Osteocyte (in vitro differentiated cells): ENCODE measurements around the gene METTL25B. TPM values are rescaled to one million over a fixed set of nuclear protein-coding genes. Genes with fewer than 3 reads are reported as not detected.

Experiments
- DNase-seq: peaks from one replicate; pipeline ENCODE4 v3.0.0; 2021; ENCODE audit warnings: mixed read lengths; ENCODE audit not compliant: unreplicated experiment; ENCODE audit errors: extremely low spot score
- H3K27ac Mint-ChIP-seq: one replicate; pipeline ENCODE4 v1.8.0; 2021; ENCODE audit warnings: mild to moderate bottlenecking, mixed read lengths; ENCODE audit not compliant: unreplicated experiment
- H3K27me3 Mint-ChIP-seq: one replicate; pipeline ENCODE4 v1.8.0; 2021; ENCODE audit warnings: mixed read lengths; ENCODE audit not compliant: unreplicated experiment
- H3K36me3 Mint-ChIP-seq: one replicate; pipeline ENCODE4 v1.8.0; 2021; ENCODE audit warnings: mixed read lengths; ENCODE audit not compliant: unreplicated experiment
- H3K4me1 Mint-ChIP-seq: one replicate; pipeline ENCODE4 v1.8.0; 2021; ENCODE audit warnings: mixed read lengths; ENCODE audit not compliant: unreplicated experiment
- H3K4me3 Mint-ChIP-seq: one replicate; pipeline ENCODE4 v1.8.0; 2021; ENCODE audit warnings: mild to moderate bottlenecking, moderate library complexity, mixed read lengths; ENCODE audit not compliant: unreplicated experiment
- H3K9me3 Mint-ChIP-seq: one replicate; pipeline ENCODE4 v1.8.0; 2021; ENCODE audit warnings: mixed read lengths; ENCODE audit not compliant: unreplicated experiment
- CTCF ChIP-seq: fragments of 200-600 bp; sonication (generic); IDR thresholded peaks from 2 replicates; pipeline ENCODE4 v1.5.0; 2021; ENCODE audit warnings: antibody characterized with exemption, mild to moderate bottlenecking, moderate library complexity
- total RNA-seq: library from RNA; stranded (reverse); gene quantifications from 2 replicates; pipeline ENCODE4 v1.2.1, GENCODE V29; 2021

Gene METTL25B
- total RNA-seq, 1 donor from 2014 or later: 21.3 TPM

GRCh38 chr1:156691665-156692440 is 36.4 kb upstream of the METTL25B start:
- peak overlapping the region; percentile 59 for H3K27ac Mint-ChIP-seq
- H3K9me3 Mint-ChIP-seq: no peaks in the 10 kb centered on the region
- DNase-seq: no peak
- peak overlapping the region; percentile 34 for H3K4me3 Mint-ChIP-seq
- peaks cover 62% of the 10 kb centered on the region for H3K4me1 Mint-ChIP-seq
- H3K36me3 Mint-ChIP-seq: no peaks in the 10 kb centered on the region
- peaks cover 4% of the 10 kb centered on the region for H3K27me3 Mint-ChIP-seq
- peak; percentile 20 for TF ChIP-seq CTCF

- no peak overlapping the region for H3K27ac Mint-ChIP-seq
Measured at GRCh38 chr1:156692441-156692924, 35.8 kb upstream of the METTL25B start.

GRCh38 chr1:156692925-156693847 is 35.1 kb upstream of the METTL25B start:
- Mint-ChIP-seq H3K9me3 (no peaks in the 10 kb centered on the region), H3K27me3 (peaks cover 4% of the 10 kb centered on the region), H3K36me3 (peaks cover 6% of the 10 kb centered on the region), H3K4me1 (peaks cover 62% of the 10 kb centered on the region), H3K27ac (peak overlapping the region; percentile 6), H3K4me3 (peak overlapping the region; percentile 2)
- no peak for TF ChIP-seq CTCF
- no peak for DNase-seq

More at GRCh38 chr1:156692441-156692924, 35.8 kb upstream of the METTL25B start:
- Mint-ChIP-seq H3K27me3 (peaks cover 4% of the 10 kb centered on the region), H3K9me3 (no peaks in the 10 kb centered on the region), H3K36me3 (no peaks in the 10 kb centered on the region), H3K4me1 (peaks cover 62% of the 10 kb centered on the region), H3K4me3 (no peak overlapping the region)
- DNase-seq: no peak
- no peak for TF ChIP-seq CTCF

- Mint-ChIP-seq H3K4me3 (no peak overlapping the region), H3K27ac (no peak overlapping the region), H3K4me1 (peaks cover 57% of the 10 kb centered on the region), H3K27me3 (peaks cover 4% of the 10 kb centered on the region), H3K36me3 (peaks cover 13% of the 10 kb centered on the region), H3K9me3 (no peaks in the 10 kb centered on the region)
- TF ChIP-seq CTCF: no peak
- DNase-seq: no peak
Measured at GRCh38 chr1:156693848-156694689, 34.2 kb upstream of the METTL25B start.
